NCI-H187 (cell line): ENCODE data around the gene MAGEA9B.
"Not testable (repeated sequence)": the region's sequence is repeated elsewhere in the genome, so short reads cannot be mapped to it uniquely, and the experiment has no call there.

ENCODE experiments used
- DNase-seq, 2 experiments: peaks; one replicate each; lab custom pipeline; 2025; lab: John Stamatoyannopoulos, UW

The MAGEA9B gene

DNA sequence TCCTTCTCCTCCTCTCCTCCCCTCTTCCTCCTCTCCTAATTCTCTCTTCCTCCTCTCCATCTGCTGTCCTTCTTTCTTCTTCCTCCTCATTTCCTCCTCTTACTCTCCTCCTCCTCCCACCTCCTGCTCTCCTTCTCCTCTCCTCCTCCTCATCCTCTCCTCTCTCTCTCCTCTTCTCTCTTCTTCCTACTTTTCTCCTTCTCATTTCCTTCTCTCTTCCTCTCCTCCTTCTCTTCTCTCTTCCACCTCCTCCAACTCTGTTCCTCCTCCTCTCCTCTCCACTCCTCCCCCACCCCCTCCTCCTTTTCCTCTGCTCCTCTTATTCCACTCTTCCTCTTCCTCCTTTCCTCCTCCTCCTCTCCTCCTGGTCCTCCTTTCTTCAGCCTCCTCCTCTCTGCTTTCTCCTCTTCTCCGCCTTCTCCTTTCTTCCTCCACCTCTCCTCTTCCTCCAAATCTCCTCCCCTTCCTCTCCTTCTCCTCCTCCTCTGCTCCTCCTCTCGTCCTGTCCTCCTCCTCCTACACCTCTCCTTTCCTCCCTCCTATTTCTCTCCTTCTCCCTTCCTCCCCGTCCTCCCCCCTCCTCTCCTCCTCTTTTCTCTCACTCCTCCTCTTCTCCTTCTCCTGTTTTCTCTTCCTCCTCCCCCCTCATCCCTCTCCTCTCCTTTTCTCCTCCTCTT lies 52.2 kb downstream of the MAGEA9B start:
- DNase-seq, result not testable (repeated sequence)

DNA sequence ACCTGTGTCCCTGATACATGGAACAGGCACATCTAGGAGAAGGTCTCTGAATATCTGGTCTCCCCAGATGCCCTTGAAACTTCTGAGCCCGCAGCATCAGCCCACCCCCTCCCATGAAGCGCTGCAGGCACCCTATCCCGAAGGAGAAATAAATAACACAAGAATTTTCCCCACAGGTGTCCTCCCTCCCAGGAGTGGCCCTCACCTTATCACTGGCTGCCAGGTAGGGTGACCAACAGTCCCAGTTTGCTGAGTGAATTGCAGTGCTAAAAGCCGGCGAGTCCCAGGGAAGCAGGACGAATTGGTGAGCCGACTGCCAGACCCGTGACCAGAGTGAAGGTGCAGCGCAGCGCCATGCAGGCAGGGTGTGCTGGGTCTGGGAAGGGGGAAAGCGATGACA lies 53.3 kb downstream of the MAGEA9B start:
- DNase-seq, result not testable (repeated sequence)

DNA sequence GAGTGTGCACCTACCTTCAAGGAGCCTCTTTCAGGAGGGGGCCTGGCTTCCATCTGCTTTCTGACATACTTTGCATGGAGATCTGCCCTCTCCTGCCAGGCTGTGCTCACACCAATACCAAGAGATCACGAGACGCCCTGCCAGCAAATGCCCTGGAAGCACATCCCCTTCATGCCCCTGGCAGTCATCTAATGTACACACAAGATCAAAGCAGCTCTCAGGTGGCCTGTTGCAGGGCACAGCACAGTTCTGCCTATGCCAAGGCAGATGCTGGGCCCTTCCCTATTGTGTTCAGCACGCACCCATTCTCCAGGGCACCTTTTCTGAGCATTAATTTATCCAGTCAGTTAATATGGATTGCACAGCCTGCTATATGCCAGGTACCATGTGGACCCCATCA lies 54.4 kb downstream of the MAGEA9B start:
- DNase-seq, result not testable (repeated sequence)
